ENCODE data around the gene NTRK2.
"Not testable (repeated sequence)": the region's sequence is repeated elsewhere in the genome, so short reads cannot be mapped to it uniquely, and the experiment has no call there.

NTRK2 gene

GRCh38 chr9:84862308-84862707, 192.8 kb downstream of the NTRK2 start:
- in situ Hi-C loops (cut with MboI; ENCODE audit: low pct_unique_long_range_greater_than_20kb, low sequenced_read_pairs), result no loop called here
- no peak for DNase-seq

- DNase-seq, result no peak
- in situ Hi-C loops (cut with MboI; ENCODE audit: low pct_unique_long_range_greater_than_20kb, low sequenced_read_pairs), result no loop called here
These were observed 193.3 kb downstream of the NTRK2 start for GRCh38 chr9:84862810-84863287.

DNA sequence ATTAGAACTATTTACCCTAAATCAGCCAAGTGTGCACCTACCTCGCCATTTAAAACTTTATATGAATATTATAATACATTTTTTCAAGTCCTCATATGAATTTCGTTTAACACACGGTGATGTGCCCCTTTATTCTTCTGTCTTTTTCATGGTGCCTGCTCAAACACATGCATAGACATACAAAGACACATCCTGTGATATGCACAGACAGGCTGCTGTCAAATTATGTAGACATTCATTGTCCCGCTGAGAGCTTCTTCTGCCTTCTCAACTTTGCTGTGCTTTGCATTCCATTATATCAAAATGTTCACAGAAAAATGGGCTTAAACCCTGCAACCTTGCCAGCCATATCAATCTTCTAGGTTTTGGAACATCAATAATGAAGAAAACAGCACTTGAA, 193.8 kb downstream of the NTRK2 start:
- no peak for DNase-seq
- in situ Hi-C loops (cut with MboI; ENCODE audit: low pct_unique_long_range_greater_than_20kb, low sequenced_read_pairs), result no loop called here

DNA sequence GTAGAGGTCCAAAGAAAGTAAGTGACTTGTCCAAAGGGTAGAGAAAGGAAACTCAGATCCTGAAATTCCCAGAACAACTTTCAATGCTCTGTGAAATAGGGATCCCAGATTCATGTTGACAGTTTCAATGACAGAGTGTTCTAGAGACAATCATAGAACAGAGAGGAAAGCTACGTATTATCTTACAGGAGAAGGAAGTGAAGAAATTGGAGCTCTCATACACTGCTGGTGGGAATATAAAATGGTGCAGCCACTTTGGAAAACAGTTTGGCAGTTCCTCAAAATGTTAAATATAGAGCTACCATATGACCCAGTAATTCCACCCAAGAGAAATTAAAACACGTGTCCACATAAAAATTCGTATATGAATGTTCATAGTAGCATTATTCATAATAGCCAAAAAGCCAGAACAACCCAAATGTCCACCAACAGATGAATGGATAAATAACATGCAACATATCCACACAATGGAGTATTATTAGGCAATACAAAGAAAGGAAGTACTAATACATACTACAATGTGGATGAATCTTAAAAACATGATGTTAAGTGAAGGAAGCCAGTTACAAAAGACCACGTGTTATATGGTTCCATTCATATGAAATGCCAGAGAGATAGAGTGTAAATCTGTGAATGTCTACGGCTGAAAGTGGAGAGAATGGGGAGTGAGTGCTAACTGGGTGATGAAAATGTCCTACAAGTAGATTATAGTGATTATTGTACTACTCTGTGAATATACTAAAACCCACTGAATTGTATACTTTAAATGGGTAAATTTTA, 197.1 kb downstream of the NTRK2 start:
- in situ Hi-C loops (cut with MboI; ENCODE audit: low pct_unique_long_range_greater_than_20kb, low sequenced_read_pairs), result no loop called here
- no peak for DNase-seq

- in situ Hi-C loops (cut with MboI; ENCODE audit: low pct_unique_long_range_greater_than_20kb, low sequenced_read_pairs), result no loop called here
These were observed 197.7 kb downstream of the NTRK2 start for GRCh38 chr9:84867186-84867585.

GRCh38 chr9:84869091-84869490, 199.6 kb downstream of the NTRK2 start:
- no peak for DNase-seq
- in situ Hi-C loops (cut with MboI; ENCODE audit: low pct_unique_long_range_greater_than_20kb, low sequenced_read_pairs), result no loop called here

More at GRCh38 chr9:84867186-84867585, 197.7 kb downstream of the NTRK2 start:
- DNase-seq, result no peak

GRCh38 chr9:84871983-84872382, 202.5 kb downstream of the NTRK2 start:
- in situ Hi-C loops (cut with MboI; ENCODE audit: low pct_unique_long_range_greater_than_20kb, low sequenced_read_pairs), result no loop called here
- DNase-seq, result no peak

DNA sequence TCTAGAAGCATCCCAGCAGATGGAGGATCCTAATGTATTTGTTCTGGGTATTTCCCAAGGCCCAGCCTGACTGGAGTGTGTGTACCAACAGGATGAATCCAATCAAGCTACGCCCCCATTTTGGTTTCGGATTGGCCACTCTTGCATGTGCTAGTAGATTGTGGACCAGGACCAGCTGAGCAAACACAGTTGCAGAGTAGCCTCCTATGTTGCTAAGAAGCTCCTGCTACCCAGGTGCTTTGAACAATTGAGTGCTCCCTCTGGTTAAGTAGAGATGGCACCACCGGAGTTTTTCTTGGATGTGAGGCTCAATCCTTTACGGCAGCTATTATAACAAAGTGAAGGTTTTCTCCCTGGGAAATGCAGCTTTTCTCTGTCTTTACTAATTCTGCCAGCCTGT, 204.5 kb downstream of the NTRK2 start:
- in situ Hi-C loops (cut with MboI; ENCODE audit: low pct_unique_long_range_greater_than_20kb, low sequenced_read_pairs), result no loop called here
- no peak for DNase-seq

DNA sequence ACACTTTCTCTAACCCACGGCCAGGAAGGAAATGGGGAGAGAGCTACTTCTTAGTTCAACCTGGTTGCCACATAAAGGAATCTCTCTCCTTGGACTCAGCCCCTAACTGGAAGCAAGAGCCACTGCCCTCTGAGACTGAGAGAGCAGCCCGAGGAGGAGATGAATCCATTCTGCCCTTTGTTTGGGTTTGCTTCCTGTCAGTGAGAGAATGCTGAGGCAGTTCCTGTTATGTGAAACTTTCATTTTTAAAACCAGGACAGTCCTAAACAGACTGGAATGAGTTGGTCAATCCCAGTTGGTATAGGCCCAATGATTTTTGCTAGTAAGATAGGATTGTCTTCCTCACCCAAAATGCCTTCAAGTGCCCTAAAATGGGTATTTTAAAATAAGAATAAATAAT, 205.1 kb downstream of the NTRK2 start:
- in situ Hi-C loops (cut with MboI; ENCODE audit: low pct_unique_long_range_greater_than_20kb, low sequenced_read_pairs), result no loop called here
- peak; percentile 1 for DNase-seq

DNA sequence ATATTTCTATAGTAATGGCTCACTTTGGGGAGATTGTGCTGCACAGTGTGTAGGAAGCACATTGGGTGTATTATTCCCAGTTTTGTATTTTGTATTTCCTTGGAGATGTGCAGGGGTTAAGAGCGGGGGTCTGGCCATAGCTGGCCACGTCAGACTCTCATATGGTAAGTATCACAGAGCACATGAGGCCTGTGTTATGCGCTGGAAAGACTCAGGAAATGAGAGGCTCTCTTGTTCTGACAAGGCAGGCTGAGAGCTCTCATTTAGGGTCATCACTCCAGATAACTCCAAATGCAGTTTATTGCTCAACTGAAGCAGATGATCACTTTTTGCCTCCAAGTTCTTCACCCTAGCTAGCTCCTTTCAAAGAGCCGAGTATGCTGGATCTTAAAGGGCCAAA, 205.7 kb downstream of the NTRK2 start:
- in situ Hi-C loops (cut with MboI; ENCODE audit: low pct_unique_long_range_greater_than_20kb, low sequenced_read_pairs), result no loop called here
- DNase-seq, result no peak

DNA sequence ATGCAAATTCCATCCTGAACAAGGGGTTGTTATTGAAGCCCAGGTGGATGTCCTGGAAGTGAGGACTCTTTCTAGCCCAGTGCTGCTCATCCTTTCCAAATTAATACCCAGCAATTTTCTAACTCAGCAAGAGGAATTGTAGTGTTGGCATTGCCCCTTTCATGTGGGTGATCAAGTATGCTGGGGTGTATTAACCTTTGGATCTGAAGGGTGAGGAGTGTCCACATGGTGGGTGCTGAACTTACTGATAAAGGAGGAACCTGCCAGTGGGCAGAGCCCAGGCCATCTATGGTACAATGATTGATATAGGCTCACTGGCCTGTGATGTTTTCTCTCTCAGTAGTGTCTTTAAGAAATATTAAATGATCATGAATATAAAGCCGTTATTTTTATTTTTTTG, 210.1 kb downstream of the NTRK2 start:
- in situ Hi-C loops (cut with MboI; ENCODE audit: low pct_unique_long_range_greater_than_20kb, low sequenced_read_pairs), result no loop called here
- no peak for DNase-seq

GRCh38 chr9:84880835-84881234, 211.3 kb downstream of the NTRK2 start:
- no peak for DNase-seq
- in situ Hi-C loops (cut with MboI; ENCODE audit: low pct_unique_long_range_greater_than_20kb, low sequenced_read_pairs), result no loop called here

- no peak for DNase-seq
- in situ Hi-C loops (cut with MboI; ENCODE audit: low pct_unique_long_range_greater_than_20kb, low sequenced_read_pairs), result no loop called here
These were observed 217.3 kb downstream of the NTRK2 start for GRCh38 chr9:84886866-84887265.

DNA sequence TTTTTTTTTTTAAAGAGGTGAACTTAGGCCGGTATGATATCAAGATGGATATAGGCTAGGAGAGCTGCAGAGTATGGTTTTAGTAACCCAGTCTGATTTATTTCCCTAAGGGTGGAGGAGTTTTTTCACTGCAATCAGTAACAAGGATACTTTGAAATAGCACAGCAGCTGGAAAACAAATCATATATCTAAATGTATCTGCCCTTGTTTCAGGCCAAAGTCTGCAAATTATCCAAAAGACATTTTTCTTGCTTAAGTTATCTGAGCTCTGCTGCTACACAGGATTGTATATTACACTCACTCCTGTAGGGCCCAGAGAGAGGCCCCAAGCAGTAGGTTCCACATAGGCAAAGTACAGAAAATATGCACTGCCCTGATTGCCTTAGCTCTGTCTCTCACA, 222.4 kb downstream of the NTRK2 start:
- in situ Hi-C loops (cut with MboI; ENCODE audit: low pct_unique_long_range_greater_than_20kb, low sequenced_read_pairs), result no loop called here
- DNase-seq, result no peak

- no peak for DNase-seq
- in situ Hi-C loops (cut with MboI; ENCODE audit: low pct_unique_long_range_greater_than_20kb, low sequenced_read_pairs), result no loop called here
These were observed 224.0 kb downstream of the NTRK2 start for GRCh38 chr9:84893419-84894128.

- in situ Hi-C loops (cut with MboI; ENCODE audit: low pct_unique_long_range_greater_than_20kb, low sequenced_read_pairs), result no loop called here
- no peak for DNase-seq
These were observed 225.3 kb downstream of the NTRK2 start for GRCh38 chr9:84894859-84895258.

GRCh38 chr9:84897362-84898094, 228.0 kb downstream of the NTRK2 start:
- in situ Hi-C loops (cut with MboI; ENCODE audit: low pct_unique_long_range_greater_than_20kb, low sequenced_read_pairs), result no loop called here
- no peak for DNase-seq

- in situ Hi-C loops (cut with MboI; ENCODE audit: low pct_unique_long_range_greater_than_20kb, low sequenced_read_pairs), result no loop called here
- DNase-seq, result no peak
These were observed 228.7 kb downstream of the NTRK2 start for GRCh38 chr9:84898188-84898587.

DNA sequence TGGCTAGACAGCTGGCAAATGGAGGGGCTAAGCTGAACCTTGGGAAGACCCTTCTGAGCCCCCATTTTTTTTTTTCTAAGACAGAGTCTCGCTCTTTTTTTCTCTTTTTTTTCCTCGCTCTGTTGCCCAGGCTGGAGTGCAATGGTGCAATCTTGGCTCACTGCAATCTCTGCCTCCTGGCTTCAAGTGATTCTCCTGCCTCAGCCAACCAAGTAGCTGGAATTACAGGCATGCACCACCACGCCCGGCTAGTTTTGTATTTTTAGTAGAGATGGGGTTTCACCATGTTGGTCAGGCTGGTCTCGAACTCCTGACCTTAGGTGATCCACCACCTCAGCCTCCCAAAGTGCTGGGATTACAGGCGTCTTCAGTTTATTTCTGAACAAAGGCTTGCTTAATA, 229.1 kb downstream of the NTRK2 start:
- in situ Hi-C loops (cut with MboI; ENCODE audit: low pct_unique_long_range_greater_than_20kb, low sequenced_read_pairs); DNase-seq: not testable (repeated sequence)

GRCh38 chr9:84899326-84899725, 229.8 kb downstream of the NTRK2 start:
- DNase-seq, result no peak
- in situ Hi-C loops (cut with MboI; ENCODE audit: low pct_unique_long_range_greater_than_20kb, low sequenced_read_pairs), result no loop called here

Measured in KBM-7 (cell line).